ENCODE data around the gene P4HA3.
"Not testable (repeated sequence)": the region's sequence is repeated elsewhere in the genome, so short reads cannot be mapped to it uniquely, and the experiment has no call there.

Gene P4HA3

GRCh38 chr11:74311352-74311926 is at the start of gene P4HA3:
Gene P4HA3, minus strand, starts transcription at chr11:74311640. Its CDS starts 29 bp downstream, at chr11:74311611.
- peak in 1 of 2 donors; percentile 24 for DNase-seq (ENCODE audit: extremely low read depth in 1 of 2, low read depth in 1 of 2)

- DNase-seq (ENCODE audit: extremely low read depth in 1 of 2, low read depth in 1 of 2): no peak
These were observed 46.0 kb upstream of the P4HA3 start for GRCh38 chr11:74357449-74357848.

- DNase-seq (ENCODE audit: extremely low read depth in 1 of 2, low read depth in 1 of 2): no peak
These were observed 44.2 kb upstream of the P4HA3 start for GRCh38 chr11:74355626-74356025.

GRCh38 chr11:74354036-74354435 is 42.6 kb upstream of the P4HA3 start:
- DNase-seq (ENCODE audit: extremely low read depth in 1 of 2, low read depth in 1 of 2): no peak

- DNase-seq (ENCODE audit: extremely low read depth in 1 of 2, low read depth in 1 of 2): no peak
These were observed 35.9 kb upstream of the P4HA3 start for GRCh38 chr11:74347381-74347780.

- DNase-seq (ENCODE audit: extremely low read depth in 1 of 2, low read depth in 1 of 2): no peak
These were observed 34.0 kb upstream of the P4HA3 start for GRCh38 chr11:74345420-74345819.

- DNase-seq (ENCODE audit: extremely low read depth in 1 of 2, low read depth in 1 of 2): no peak
These were observed 30.5 kb upstream of the P4HA3 start for GRCh38 chr11:74341921-74342320.

GRCh38 chr11:74339619-74340018 is 28.2 kb upstream of the P4HA3 start:
- DNase-seq (ENCODE audit: extremely low read depth in 1 of 2, low read depth in 1 of 2): no peak

GRCh38 chr11:74338963-74339362 is 27.5 kb upstream of the P4HA3 start:
- DNase-seq (ENCODE audit: extremely low read depth in 1 of 2, low read depth in 1 of 2): no peak

- DNase-seq (ENCODE audit: extremely low read depth in 1 of 2, low read depth in 1 of 2): no peak
These were observed 21.8 kb upstream of the P4HA3 start for GRCh38 chr11:74333193-74333592.

- DNase-seq (ENCODE audit: extremely low read depth in 1 of 2, low read depth in 1 of 2): no peak
These were observed 20.9 kb upstream of the P4HA3 start for GRCh38 chr11:74332291-74332690.

GRCh38 chr11:74331000-74331399 is 19.6 kb upstream of the P4HA3 start:
- not testable (repeated sequence) for DNase-seq (ENCODE audit: extremely low read depth in 1 of 2, low read depth in 1 of 2)

GRCh38 chr11:74330075-74330858 is 18.8 kb upstream of the P4HA3 start:
- DNase-seq (ENCODE audit: extremely low read depth in 1 of 2, low read depth in 1 of 2): no peak

GRCh38 chr11:74327076-74327475 is 15.6 kb upstream of the P4HA3 start:
- no peak for DNase-seq (ENCODE audit: extremely low read depth in 1 of 2, low read depth in 1 of 2)

GRCh38 chr11:74326665-74327064 is 15.2 kb upstream of the P4HA3 start:
- no peak for DNase-seq (ENCODE audit: extremely low read depth in 1 of 2, low read depth in 1 of 2)

- no peak for DNase-seq (ENCODE audit: extremely low read depth in 1 of 2, low read depth in 1 of 2)
These were observed 14.5 kb upstream of the P4HA3 start for GRCh38 chr11:74325649-74326645.

GRCh38 chr11:74322667-74323066 is 11.2 kb upstream of the P4HA3 start:
- no peak for DNase-seq (ENCODE audit: extremely low read depth in 1 of 2, low read depth in 1 of 2)

GRCh38 chr11:74321487-74322188 is 10.2 kb upstream of the P4HA3 start:
- no peak for DNase-seq (ENCODE audit: extremely low read depth in 1 of 2, low read depth in 1 of 2)

- DNase-seq (ENCODE audit: extremely low read depth in 1 of 2, low read depth in 1 of 2): no peak
These were observed 9.1 kb upstream of the P4HA3 start for GRCh38 chr11:74320538-74320937.

- no peak for DNase-seq (ENCODE audit: extremely low read depth in 1 of 2, low read depth in 1 of 2)
These were observed 7.8 kb upstream of the P4HA3 start for GRCh38 chr11:74319139-74319816.
